ENCODE results near the gene MAML3.

DNA sequence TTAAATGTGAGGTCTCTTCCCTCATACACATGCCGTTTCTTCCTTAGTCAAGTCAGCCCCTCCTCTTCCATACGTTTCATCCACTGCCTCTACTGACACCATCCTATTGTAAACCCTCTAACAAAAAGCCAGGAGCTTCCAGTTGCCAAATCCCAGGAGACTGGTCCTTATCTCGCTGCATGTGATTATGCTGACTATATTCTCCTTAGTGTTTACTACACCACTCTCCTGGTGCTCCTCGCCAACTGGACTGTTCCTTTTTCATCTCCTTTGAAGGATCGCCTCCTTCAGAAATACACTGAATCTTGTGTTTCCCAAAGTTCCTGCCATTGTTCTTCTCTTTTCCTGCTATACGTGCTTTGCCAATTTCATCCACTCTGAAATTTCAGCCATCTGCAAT, 27.7 kb downstream of the MAML3 start:
- TF ChIP-seq, protein P1, sequence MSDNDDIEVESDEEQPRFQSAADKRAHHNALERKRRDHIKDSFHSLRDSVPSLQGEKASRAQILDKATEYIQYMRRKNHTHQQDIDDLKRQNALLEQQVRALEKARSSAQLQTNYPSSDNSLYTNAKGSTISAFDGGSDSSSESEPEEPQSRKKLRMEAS (IDR thresholded peaks at IDR 0.05): no peak
- TF ChIP-seq, protein P2, sequence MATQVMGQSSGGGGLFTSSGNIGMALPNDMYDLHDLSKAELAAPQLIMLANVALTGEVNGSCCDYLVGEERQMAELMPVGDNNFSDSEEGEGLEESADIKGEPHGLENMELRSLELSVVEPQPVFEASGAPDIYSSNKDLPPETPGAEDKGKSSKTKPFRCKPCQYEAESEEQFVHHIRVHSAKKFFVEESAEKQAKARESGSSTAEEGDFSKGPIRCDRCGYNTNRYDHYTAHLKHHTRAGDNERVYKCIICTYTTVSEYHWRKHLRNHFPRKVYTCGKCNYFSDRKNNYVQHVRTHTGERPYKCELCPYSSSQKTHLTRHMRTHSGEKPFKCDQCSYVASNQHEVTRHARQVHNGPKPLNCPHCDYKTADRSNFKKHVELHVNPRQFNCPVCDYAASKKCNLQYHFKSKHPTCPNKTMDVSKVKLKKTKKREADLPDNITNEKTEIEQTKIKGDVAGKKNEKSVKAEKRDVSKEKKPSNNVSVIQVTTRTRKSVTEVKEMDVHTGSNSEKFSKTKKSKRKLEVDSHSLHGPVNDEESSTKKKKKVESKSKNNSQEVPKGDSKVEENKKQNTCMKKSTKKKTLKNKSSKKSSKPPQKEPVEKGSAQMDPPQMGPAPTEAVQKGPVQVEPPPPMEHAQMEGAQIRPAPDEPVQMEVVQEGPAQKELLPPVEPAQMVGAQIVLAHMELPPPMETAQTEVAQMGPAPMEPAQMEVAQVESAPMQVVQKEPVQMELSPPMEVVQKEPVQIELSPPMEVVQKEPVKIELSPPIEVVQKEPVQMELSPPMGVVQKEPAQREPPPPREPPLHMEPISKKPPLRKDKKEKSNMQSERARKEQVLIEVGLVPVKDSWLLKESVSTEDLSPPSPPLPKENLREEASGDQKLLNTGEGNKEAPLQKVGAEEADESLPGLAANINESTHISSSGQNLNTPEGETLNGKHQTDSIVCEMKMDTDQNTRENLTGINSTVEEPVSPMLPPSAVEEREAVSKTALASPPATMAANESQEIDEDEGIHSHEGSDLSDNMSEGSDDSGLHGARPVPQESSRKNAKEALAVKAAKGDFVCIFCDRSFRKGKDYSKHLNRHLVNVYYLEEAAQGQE (IDR thresholded peaks at IDR 0.05; ENCODE audit: low read depth): no peak
- TF ChIP-seq, protein P3, sequence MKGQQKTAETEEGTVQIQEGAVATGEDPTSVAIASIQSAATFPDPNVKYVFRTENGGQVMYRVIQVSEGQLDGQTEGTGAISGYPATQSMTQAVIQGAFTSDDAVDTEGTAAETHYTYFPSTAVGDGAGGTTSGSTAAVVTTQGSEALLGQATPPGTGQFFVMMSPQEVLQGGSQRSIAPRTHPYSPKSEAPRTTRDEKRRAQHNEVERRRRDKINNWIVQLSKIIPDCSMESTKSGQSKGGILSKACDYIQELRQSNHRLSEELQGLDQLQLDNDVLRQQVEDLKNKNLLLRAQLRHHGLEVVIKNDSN (IDR thresholded peaks at IDR 0.05): no peak
- no peak for TF ChIP-seq EGR1 (IDR thresholded peaks at IDR 0.05)
- no peak for TF ChIP-seq CEBPB (IDR thresholded peaks at IDR 0.05)
- no peak for TF ChIP-seq YY1 (IDR thresholded peaks at IDR 0.05; ENCODE audit: low read depth)
- no peak for TF ChIP-seq ZBTB7A (IDR thresholded peaks at IDR 0.05; ENCODE audit: low read depth)
- TF ChIP-seq TAF1 (IDR thresholded peaks at IDR 0.05; ENCODE audit: low read depth): no peak
- no peak for TF ChIP-seq CREB1 (IDR thresholded peaks at IDR 0.05; ENCODE audit: low read depth)
- no peak for TF ChIP-seq RAD21 (IDR thresholded peaks at IDR 0.05; ENCODE audit: low read depth)
- TF ChIP-seq EP300 (IDR thresholded peaks at IDR 0.05; ENCODE audit: borderline replicate concordance): no peak
- no peak for TF ChIP-seq TCF12 (IDR thresholded peaks at IDR 0.05; ENCODE audit: low read depth)
- TF ChIP-seq FOXM1 (IDR thresholded peaks at IDR 0.05; ENCODE audit: borderline replicate concordance, low read depth): no peak
- no peak for TF ChIP-seq TEAD4 (IDR thresholded peaks at IDR 0.05)

Data from Ishikawa (cell line).